HTR-8/SVneo (cell line): ENCODE data around the gene TFAP2E.
A peak's percentile ranks its signal among the peaks of the same experiment; 100 is the strongest.

Source experiments
- DNase-seq: peaks from one replicate; pipeline ENCODE4 v3.0.0; 2011; ENCODE audit warnings: low spot score, mixed read lengths; ENCODE audit not compliant: insufficient read length
- FAIRE-seq: peaks from 2 replicates; lab custom pipeline; 2011; peaks lifted over from hg19 to GRCh38; lab: Jason Lieb, UNC

TFAP2E gene

DNA sequence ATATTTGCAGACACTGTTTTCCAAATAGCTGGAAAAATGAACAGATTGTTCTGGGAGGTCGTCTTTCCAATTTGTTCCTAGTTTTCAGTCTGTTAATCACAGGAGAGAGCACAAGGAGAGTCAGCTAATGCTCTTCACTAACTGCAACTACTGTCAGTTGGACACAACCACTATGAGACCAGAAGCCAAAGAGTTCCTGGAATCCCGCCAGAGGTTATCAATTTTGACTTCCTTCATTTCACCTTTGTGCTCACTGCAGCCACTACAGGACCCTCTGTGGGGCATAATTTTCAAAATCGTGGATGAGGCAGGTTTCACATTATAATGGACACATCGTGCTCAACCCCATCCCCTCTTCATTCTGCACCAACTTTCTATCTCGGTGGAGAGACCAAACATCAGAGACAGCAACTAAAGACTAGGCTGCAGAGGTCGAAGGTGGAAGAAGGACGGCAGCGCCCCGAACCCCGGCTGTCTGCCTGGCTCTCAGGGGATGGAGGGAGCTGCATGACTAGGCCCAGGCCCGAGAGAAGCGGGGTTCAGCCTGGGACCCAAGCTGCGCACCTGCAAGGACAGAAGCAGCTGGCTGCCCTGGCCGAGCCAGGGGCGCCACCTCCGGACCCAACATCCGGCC lies 16.5 kb upstream of the TFAP2E start:
- no peak for FAIRE-seq
- no peak for DNase-seq

- DNase-seq = peak; percentile 85
These were observed 15.9 kb upstream of the TFAP2E start, which contains the start of gene KIAA0319L for GRCh38 chr1:35557118-35557610. KIAA0319L (minus strand) TSS chr1:35557403; CDS start chr1:35554491, 2,912 bp downstream.

GRCh38 chr1:35557611-35558373 lies 15.3 kb upstream of the TFAP2E start, which contains the start of gene NCDN:
NCDN (plus strand) TSS chr1:35557799; CDS start chr1:35558191, 392 bp downstream.
- FAIRE-seq = peak; percentile 95

More at GRCh38 chr1:35557118-35557610, 15.9 kb upstream of the TFAP2E start, which contains the start of gene KIAA0319L:
- no peak for FAIRE-seq

DNA sequence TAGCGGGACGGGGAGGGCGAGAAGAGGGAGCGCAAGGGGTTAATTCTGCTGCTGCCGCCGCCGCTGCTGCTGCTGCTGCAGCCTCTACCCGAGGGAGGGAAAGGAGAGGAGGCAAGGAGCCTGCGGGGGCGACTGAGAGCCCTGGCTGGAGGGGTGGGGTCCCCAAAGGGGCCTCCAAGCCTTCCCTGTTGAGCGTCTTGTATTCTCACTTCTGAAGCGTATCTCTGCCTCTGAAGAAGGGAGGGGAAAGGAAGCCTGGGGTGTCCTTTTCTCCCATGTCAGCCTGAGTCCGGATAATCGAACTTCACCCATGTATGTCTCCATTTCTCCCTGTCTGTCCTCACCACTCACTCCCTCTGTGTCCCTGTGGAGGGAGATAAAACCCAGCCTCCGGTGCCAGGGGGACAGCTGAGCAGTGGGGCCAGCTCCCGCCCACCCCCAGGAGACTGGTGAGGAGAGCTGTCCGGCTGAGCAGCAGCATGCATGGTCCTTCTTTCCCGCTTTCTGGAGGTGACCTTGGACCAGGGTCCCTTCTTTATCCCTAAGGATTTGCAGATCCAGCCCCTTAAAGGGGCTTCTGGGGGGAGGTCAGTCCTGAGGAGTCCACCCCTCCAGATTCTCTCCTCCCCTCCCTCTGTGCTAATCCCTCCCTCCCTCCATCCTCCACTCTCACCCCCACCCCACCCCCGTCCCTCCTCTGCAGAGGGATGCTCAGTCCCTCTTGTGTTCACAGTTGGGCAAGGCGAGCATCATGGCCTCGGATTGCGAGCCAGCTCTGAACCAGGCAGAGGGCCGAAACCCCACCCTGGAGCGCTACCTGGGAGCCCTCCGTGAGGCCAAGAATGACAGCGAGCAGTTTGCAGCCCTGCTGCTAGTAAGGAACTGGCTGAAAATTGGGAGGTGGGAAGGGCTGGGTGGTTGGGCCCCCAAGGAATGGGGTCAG lies 14.5 kb upstream of the TFAP2E start:
- FAIRE-seq = no peak
- DNase-seq = no peak

More at GRCh38 chr1:35557611-35558373, 15.3 kb upstream of the TFAP2E start, which contains the start of gene NCDN:
- DNase-seq = peak; percentile 94

- FAIRE-seq (no peak), DNase-seq (no peak)
These were observed 13.7 kb upstream of the TFAP2E start for GRCh38 chr1:35559317-35559944.

- FAIRE-seq (no peak), DNase-seq (no peak)
These were observed 12.6 kb upstream of the TFAP2E start for GRCh38 chr1:35560256-35561225.

DNA sequence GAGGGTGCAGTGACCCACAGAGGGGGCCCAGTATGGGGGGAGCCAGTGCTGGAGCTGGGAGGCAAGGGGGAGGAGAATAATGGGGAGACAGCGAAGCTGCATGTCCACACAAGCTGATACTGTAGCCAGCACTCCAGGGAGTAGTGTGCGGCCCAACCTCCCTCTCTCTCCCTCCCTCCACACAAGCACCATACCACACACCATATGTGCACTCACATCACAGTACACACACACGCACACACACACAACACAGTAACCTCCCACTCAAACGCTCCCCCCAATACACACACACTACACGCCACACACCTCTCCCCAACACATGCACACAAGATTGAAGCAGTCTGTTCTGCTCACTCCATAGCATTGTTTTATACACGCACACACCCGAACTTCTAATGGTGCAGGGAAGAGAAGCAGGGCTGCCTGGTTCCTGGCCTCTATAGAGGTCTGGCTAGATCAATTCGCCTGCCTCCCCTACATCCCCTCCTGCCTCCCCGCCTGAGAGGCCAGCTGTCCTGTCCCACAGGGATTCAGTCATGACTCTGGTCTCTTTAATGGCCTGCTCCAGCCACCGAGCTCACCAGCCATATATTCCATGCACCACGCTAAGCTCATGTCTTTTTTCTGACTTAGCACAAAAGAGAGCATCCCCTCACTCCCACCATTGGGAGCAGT lies 11.7 kb upstream of the TFAP2E start:
- DNase-seq (no peak), FAIRE-seq (no peak)

- DNase-seq (no peak), FAIRE-seq (no peak)
These were observed 11.0 kb upstream of the TFAP2E start for GRCh38 chr1:35561972-35562680.

- FAIRE-seq (no peak), DNase-seq (no peak)
These were observed 9.9 kb upstream of the TFAP2E start for GRCh38 chr1:35563166-35563565.

DNA sequence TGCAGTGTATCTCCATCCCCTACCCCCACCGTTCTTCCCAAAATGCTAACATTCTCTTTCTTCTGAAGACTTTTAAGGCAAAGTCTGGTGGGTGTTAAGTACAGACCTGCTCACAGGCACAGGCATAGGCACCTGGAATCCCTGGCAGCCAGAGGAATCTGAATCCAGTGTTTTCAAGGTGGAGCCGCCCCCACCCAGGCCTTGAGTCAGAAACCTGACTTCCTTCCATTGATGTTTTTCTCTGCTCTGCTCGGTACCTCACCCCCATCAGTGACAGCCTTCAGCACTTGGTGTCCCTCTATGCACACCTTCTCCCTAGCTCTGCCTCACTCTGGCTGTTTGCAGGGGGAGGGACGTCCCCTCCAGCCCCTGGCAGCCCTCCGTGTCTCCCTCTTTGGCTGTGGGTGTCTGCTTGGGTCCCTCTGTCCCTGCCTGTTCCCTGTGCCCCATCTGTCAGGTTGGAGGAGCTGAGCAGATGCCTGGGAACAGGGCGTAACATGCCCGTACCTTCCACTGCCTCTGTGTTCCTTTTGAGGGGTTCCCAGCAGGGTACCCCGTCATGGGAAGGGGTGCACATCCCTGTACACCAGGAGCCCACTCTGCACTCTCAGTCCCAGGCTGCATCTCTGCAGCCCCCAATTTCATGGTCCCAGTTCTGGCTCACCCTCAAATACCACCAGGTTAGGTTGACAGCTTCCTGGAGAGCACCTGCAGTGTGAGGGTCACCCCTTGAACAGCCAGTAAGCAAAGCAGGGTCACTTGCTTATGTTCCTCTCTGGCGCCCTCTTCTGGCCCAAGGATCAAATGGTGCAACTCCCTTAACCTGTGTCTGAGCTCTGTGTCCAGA lies 8.9 kb upstream of the TFAP2E start:
- FAIRE-seq (peak; percentile 51), DNase-seq (peak; percentile 64)

- FAIRE-seq = no peak
- DNase-seq = no peak
These were observed 8.0 kb upstream of the TFAP2E start for GRCh38 chr1:35564884-35565741.

DNA sequence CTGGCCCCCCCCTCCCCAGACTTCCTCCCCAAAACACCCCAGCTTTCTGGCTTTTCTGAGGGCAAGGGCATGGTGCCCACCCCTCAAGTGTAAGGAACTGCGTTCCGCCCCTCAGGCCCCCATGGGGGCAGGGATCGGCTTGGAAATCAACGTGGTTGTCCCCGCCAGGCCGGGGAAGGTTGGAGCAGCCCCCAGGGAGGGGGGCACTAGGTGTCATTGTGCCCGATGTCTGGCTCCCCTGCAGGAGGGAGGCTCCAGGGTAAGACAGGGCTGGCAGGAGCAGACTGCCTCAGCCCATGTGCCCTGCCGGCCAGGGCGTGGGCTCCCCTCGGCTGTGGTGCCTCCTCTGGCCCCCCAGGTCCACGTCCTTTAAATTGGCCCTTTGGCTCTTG lies 7.4 kb upstream of the TFAP2E start:
- FAIRE-seq (no peak), DNase-seq (no peak)

DNA sequence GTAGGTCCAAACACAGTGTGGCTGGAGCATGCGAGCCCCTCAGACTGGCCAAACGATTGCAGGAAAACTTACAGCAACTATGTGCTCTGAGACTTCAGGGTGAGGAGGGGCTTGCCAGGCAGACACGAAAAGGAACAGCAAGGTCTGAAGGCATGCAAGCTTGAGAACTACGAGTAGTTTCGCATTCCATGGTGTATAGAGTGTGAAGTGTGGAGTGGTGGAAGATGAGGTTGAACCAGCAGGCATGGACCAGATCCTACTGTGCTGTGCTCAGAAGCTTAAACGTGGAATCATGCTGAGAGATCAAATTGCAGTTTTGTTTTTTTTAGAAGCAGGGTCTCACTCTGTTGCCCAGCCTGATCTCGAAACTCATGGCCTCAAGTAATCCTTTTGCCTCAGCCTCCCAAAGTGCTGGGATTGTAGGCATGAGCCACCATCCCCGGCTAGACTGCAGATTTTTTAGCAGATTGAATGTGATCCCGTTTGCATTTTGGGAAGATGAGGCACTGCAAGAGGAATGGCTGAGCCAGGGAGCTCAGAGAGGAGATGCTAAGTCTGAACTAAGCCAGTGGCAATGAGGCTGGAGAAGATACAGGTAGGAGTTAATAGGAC lies 5.1 kb upstream of the TFAP2E start:
- DNase-seq = no peak
- FAIRE-seq = no peak

DNA sequence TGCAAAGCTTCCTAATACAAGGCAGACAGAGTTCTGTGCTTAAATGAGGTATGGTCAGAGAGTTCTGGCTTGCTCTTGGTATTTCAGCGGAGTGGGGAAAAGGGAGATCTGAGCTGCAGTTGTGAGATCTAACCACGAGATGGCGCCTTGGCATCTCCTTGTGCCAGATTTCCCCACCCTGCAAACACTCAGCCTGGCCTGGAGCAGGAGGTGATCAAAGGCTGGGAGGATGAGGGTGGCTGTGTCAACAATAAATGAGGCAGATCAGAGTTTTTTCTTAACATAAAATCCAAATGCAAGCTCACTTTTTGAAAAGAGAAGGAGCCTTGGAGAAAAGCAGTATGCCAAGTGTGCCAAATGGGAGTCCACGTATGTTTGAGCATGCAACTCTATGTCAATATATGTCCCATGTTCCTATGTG lies 4.1 kb upstream of the TFAP2E start:
- FAIRE-seq (peak; percentile 74), DNase-seq (peak; percentile 75)

- no peak for DNase-seq
- no peak for FAIRE-seq
These were observed 3.2 kb upstream of the TFAP2E start for GRCh38 chr1:35569936-35570335.
